RWPE1 (cell line): ENCODE measurements around the gene PCGF2.
A peak's percentile ranks its signal among the peaks of the same experiment; 100 is the strongest.

Experiments used
- CTCF ChIA-PET: fragments of 350-600 bp; sonication (Branson Sonifier 250); formaldehyde crosslinking; extraction: SDS; loops from one replicate; lab custom pipeline; 2021; lab: Yijun Ruan, JAX
- POLR2A ChIA-PET: fragments of 400-600 bp; formaldehyde crosslinking; extraction: SDS; loops from one replicate; lab custom pipeline; 2020; ENCODE audit warnings: antibody characterized with exemption; ENCODE audit not compliant: low non-redundant PET; lab: Yijun Ruan, JAX
- DNase-seq: peaks from one replicate; pipeline ENCODE4 v3.0.0; 2012; ENCODE audit warnings: low spot score
- H3K27ac ChIP-seq: fragments of 450-650 bp; 2 replicates; pipeline ENCODE4 v1.5.1; 2017
- CTCF ChIP-seq: fragments of 450-650 bp; conservative IDR thresholded peaks from 2 replicates; pipeline ENCODE4 v1.5.1; 2017; ENCODE audit warnings: low read depth, mild to moderate bottlenecking

PCGF2 gene

GRCh38 chr17:38738686-38739085 lies 9.4 kb downstream of the PCGF2 start:
- POLR2A ChIA-PET, result no interaction called here
- DNase-seq, result no peak
- no peak for TF ChIP-seq CTCF
- CTCF ChIA-PET, result no interaction called here
- H3K27ac ChIP-seq, result peak overlapping the region; percentile 89

GRCh38 chr17:38738007-38738662 lies 10.0 kb downstream of the PCGF2 start:
- no peak for DNase-seq
- POLR2A ChIA-PET, result no interaction called here
- TF ChIP-seq CTCF, result no peak
- CTCF ChIA-PET, result no interaction called here
- H3K27ac ChIP-seq, result peak overlapping the region; percentile 89

- ChIA-PET CTCF (interaction anchor here (0.6 to 1.7 kb wide), 17 partner anchors 8 to 381 kb away, joined by 3 to 9 read pairs (median 4); no protein-coding TSS in a partner anchor), POLR2A (interaction anchor here (0.7 kb wide), 1 partner anchor 64 kb away, joined by 7 read pairs; no protein-coding TSS in a partner anchor)
- peak; percentile 64 for DNase-seq
- TF ChIP-seq CTCF, result peak; percentile 89
- peak overlapping the region; percentile 89 for H3K27ac ChIP-seq
These were observed 12.8 kb downstream of the PCGF2 start for GRCh38 chr17:38735161-38735997.

GRCh38 chr17:38733982-38734973 lies 13.9 kb downstream of the PCGF2 start:
- peak; percentile 15; the same call in 1 of the 2 replicates for TF ChIP-seq CTCF
- POLR2A ChIA-PET, result interaction anchor here (0.7 kb wide), 1 partner anchor 63 kb away, joined by 7 read pairs; no protein-coding TSS in a partner anchor
- H3K27ac ChIP-seq, result peak overlapping the region; percentile 89
- no peak for DNase-seq
- CTCF ChIA-PET, result interaction anchor here (0.6 to 1.7 kb wide), 16 partner anchors 9 to 387 kb away, joined by 3 to 9 read pairs (median 4); no protein-coding TSS in a partner anchor

- ChIA-PET CTCF (interaction anchor here (0.6 to 0.7 kb wide), 4 partner anchors 19 to 386 kb away, joined by 3 to 4 read pairs (median 3); no protein-coding TSS in a partner anchor), POLR2A (no interaction called here)
- TF ChIP-seq CTCF, result no peak
- peak overlapping the region; percentile 89 for H3K27ac ChIP-seq
- DNase-seq, result no peak
These were observed 14.7 kb downstream of the PCGF2 start for GRCh38 chr17:38733282-38733981.
